Mucosa of descending colon (tissue), 3 donors: ENCODE data around the gene CACHD1. TPM values are rescaled to one million over a fixed set of nuclear protein-coding genes. Genes with fewer than 3 reads are reported as not detected.
A peak's percentile ranks its signal among the peaks of the same experiment; 100 is the strongest.

Source experiments
- ATAC-seq: fragments of 200-7000 bp; cut with Tn5 transposase; one replicate; pipeline ENCODE4 v1.9.1; 2020; ENCODE audit warnings: mild to moderate bottlenecking, moderate library complexity
- DNase-seq, 3 donors: peaks; one replicate each; pipeline ENCODE4 v3.0.0-alpha.2; 2020
- H3K36me3 ChIP-seq: fragments of 200-600 bp; one replicate; pipeline ENCODE4 v1.8.0; 2021; ENCODE audit warnings: low read depth, mild to moderate bottlenecking
- H3K4me1 ChIP-seq: fragments of 200-600 bp; one replicate; pipeline ENCODE4 v1.8.0; 2021; ENCODE audit warnings: low read depth, mild to moderate bottlenecking
- H3K4me3 ChIP-seq: fragments of 200-600 bp; one replicate; pipeline ENCODE4 v1.8.0; 2021; ENCODE audit warnings: mild to moderate bottlenecking
- H3K9me3 ChIP-seq: fragments of 200-600 bp; one replicate; pipeline ENCODE4 v1.8.0; 2021; ENCODE audit warnings: mild to moderate bottlenecking
- intact Hi-C, 2 donors: fragments of 100-400 bp; cut with DNase I in 1 of 2; cut with micrococcal nuclease in 1 of 2; formaldehyde crosslinking; loops; one replicate each; pipeline versions ENCODE4 v1.11.0 to v1.11.1; 2022; cut with DNase I, micrococcal nuclease
- total RNA-seq, 3 donors: library from RNA; stranded (reverse); fragmentation: NEBNext Ultra II Directional in 2 of 3; extraction: Animal tissue kit (Norgen Biotek cat#: 25700) in 2 of 3; gene quantifications; one replicate each; pipeline versions ENCODE4 v1.2.1 to v1.2.4, GENCODE V29; 2021 to 2023
- TF ChIP-seq, protein P1 (sequence below): fragments of 200-600 bp; IDR thresholded peaks from one replicate; pipeline ENCODE4 v1.8.0; 2022; ENCODE audit warnings: antibody characterized with exemption, mild to moderate bottlenecking
- donor health status: DM: no; HTN: no; CAD: no; lungs with moderate emphysema.
- donor health status: DM: no; HTN: no; CAD: no.
- donor health status: DM: no; HTN: yes; CAD: no.

Gene CACHD1
- total RNA-seq, 3 donors from 2014 or later: 1.3 to 3.7 (median 2.7) TPM

DNA sequence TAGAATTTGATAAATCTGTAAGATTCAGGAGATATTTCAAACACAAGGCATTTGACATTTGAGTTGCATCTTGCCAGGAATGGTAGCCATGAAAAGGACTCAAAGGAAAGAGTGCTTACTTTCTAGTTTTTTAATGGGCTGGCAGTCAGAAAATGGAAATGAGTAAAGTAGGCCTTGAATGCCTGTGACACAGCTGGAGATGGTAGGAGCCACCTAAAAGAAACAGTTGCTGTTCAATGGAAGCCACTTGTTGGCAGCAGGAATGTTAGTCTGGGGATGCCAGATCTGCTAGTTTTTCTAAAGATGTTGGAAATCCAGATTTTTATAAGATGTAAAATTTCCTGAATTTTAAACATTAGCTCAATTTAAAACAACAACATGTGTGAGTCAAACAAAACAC is 43.6 kb downstream of the CACHD1 start:
- TF ChIP-seq, protein P1, sequence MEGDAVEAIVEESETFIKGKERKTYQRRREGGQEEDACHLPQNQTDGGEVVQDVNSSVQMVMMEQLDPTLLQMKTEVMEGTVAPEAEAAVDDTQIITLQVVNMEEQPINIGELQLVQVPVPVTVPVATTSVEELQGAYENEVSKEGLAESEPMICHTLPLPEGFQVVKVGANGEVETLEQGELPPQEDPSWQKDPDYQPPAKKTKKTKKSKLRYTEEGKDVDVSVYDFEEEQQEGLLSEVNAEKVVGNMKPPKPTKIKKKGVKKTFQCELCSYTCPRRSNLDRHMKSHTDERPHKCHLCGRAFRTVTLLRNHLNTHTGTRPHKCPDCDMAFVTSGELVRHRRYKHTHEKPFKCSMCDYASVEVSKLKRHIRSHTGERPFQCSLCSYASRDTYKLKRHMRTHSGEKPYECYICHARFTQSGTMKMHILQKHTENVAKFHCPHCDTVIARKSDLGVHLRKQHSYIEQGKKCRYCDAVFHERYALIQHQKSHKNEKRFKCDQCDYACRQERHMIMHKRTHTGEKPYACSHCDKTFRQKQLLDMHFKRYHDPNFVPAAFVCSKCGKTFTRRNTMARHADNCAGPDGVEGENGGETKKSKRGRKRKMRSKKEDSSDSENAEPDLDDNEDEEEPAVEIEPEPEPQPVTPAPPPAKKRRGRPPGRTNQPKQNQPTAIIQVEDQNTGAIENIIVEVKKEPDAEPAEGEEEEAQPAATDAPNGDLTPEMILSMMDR: no peak
- ATAC-seq (no peak), DNase-seq (no peak)
- Histone ChIP-seq H3K9me3 (no peaks in the 10 kb centered on the region), H3K4me1 (no peaks in the 10 kb centered on the region), H3K36me3 (no peaks in the 10 kb centered on the region), H3K4me3 (no peak overlapping the region)
- intact Hi-C loops: no loop called here

DNA sequence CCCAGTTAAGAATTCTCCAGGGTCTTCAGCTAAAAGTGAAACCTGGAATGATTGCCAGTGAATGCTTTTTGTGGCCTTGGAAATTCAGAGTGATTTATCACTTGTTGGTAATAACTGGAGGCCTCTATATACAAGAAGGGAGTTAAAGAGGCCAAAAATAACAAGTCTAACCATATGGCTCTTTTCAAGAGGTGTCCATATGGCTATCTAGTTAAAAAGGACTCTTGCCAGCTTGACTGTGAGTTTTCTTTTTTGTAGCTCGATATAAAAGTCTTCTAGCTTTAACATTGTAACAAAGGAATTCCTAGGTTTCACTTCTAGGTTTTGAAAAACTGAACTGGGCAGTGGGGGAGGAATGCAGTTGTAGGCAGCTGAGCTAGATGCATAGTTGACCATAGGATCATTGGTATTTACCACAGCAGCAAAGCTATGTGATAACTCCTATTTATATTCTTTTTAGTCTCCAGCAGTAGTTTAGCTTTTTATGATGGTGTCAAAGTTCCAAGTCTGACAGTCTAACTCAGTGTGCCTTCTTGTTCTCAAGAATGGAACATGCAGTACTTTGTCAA is 44.4 kb downstream of the CACHD1 start:
- Histone ChIP-seq H3K4me3 (no peak overlapping the region), H3K36me3 (no peaks in the 10 kb centered on the region), H3K4me1 (no peaks in the 10 kb centered on the region), H3K9me3 (no peaks in the 10 kb centered on the region)
- intact Hi-C loops: no loop called here
- ATAC-seq (peak; percentile 66), DNase-seq (no peak)
- TF ChIP-seq, protein P1: no peak

DNA sequence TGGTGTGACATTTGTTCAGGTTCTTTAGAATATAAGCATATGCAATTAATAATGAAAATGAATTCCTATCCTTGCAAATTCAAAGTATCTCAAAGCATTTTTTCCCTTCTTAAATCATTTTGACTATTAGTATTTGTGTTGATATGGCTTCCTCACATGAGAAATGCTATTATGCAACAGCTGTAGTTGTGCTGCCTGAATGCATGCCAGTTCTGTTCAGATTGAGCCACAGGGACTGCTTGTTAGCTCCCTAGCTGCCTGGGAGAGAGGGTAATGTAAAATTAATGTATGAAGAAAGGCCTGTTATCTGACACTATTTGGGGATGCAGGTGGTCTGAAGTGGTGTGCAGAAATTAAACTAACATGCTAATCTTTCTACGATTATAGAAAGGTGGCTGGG is 45.5 kb downstream of the CACHD1 start:
- no peaks in the 10 kb centered on the region for H3K9me3 ChIP-seq
- TF ChIP-seq, protein P1: no peak
- no peaks in the 10 kb centered on the region for H3K4me1 ChIP-seq
- intact Hi-C loops: no loop called here
- H3K36me3 ChIP-seq: no peaks in the 10 kb centered on the region
- ATAC-seq (no peak), DNase-seq (peak in 1 of 3 donors; percentile 30)
- no peak overlapping the region for H3K4me3 ChIP-seq

DNA sequence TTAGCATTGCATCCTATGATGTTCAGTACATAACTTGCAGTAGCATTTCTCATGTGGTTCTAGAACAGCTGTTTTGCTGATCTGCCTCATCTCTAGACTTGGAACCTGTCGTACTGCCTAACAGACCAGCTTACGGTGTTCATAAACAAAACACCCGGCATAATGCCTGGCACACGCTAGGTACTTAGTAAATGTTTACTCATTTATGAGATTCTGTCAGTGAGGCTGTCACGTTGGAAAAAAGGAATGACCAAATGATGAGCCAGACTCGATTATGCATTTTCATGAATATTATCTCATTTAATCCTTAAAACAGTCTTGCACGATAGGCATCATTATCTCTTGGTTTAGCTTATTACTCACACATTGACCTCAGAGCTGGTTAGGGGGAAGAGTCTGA is 46.4 kb downstream of the CACHD1 start:
- no peaks in the 10 kb centered on the region for H3K36me3 ChIP-seq
- no peaks in the 10 kb centered on the region for H3K4me1 ChIP-seq
- ATAC-seq (no peak), DNase-seq (no peak)
- intact Hi-C loops: no loop called here
- TF ChIP-seq, protein P1: no peak
- H3K9me3 ChIP-seq: no peaks in the 10 kb centered on the region
- no peak overlapping the region for H3K4me3 ChIP-seq

DNA sequence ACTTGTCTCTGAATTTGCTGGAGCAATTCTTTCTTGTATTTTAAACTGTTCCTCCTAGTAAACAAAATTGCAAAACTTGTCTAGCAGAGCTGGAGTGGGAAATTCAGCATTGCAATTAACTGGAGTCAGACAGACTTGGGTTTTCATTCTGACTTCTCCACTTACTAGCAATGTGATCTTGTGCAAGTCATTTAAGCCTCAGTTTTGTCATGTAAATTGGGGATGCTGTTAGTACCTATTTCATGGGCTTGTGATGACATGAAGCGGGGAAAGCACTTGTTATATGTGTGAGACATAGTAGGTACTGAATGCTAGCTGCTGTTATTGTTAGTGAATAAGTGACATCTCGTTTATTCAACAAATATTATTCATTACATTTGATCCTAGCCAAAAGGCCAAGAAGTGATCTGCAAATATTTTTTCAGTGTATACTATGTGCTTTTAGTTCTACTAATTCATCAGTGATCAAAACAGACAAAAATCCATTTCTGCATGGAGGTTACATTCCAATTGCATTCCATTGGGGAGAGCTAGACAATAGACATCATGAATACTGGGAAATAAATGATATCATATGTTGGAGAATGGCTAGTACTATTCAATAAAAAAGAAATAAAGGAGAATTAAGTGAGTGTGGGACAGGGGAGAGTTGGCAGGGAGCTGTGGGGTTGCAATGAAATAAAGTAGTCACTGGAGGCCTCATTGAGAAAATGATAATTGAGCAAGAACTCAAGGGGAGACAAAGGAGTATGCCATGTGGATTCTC is 47.1 kb downstream of the CACHD1 start:
- Histone ChIP-seq H3K36me3 (no peaks in the 10 kb centered on the region), H3K4me3 (no peak overlapping the region), H3K4me1 (no peaks in the 10 kb centered on the region), H3K9me3 (no peaks in the 10 kb centered on the region)
- TF ChIP-seq, protein P1: no peak
- DNase-seq (no peak), ATAC-seq (no peak)
- intact Hi-C loops: no loop called here
